HCT116 (cell line): ENCODE results near the gene POLR3F. TPM values are rescaled to one million over a fixed set of nuclear protein-coding genes. Genes with fewer than 3 reads are reported as not detected.
"Not testable (repeated sequence)": the region's sequence is repeated elsewhere in the genome, so short reads cannot be mapped to it uniquely, and the experiment has no call there.

ENCODE experiments used
- ATAC-seq: fragments of 200-7000 bp; cut with Tn5 transposase; 2 replicates; pipeline ENCODE4 v1.9.1; 2020; ENCODE audit warnings: mild to moderate bottlenecking, moderate library complexity
- BruUV-seq: library from RNA; stranded (reverse); fragments of 400-500 nt; replicated peaks from 2 replicates; lab custom pipeline; 2021; lab: Mats Ljungman, UMichigan
- CTCF ChIA-PET: fragments of 300-600 bp; sonication (Branson Sonifier 250); formaldehyde crosslinking; loops from one replicate; lab custom pipeline; 2021; ENCODE audit warnings: antibody characterized with exemption; lab: Charles Lee
- POLR2A ChIA-PET: fragments of 300-600, 350-600 bp; sonication (Branson Sonifier 250); formaldehyde crosslinking; loops from one replicate; lab custom pipeline; 2021; ENCODE audit warnings: antibody characterized with exemption; lab: Charles Lee
- RAD21 ChIA-PET, 2 experiments: fragments of 300-600 bp; sonication (Branson Sonifier 250); formaldehyde crosslinking; loops; one replicate each; lab custom pipeline; 2023; ENCODE audit warnings: low total read pairs in 2 of 2; ENCODE audit not compliant: uncharacterized antibody in 2 of 2, unreplicated experiment in 2 of 2, low non-redundant PET in 1 of 2; lab: Charles Lee
- DNase-seq: peaks from one replicate; pipeline ENCODE4 v3.0.0-alpha.2; 2010; ENCODE audit warnings: low read depth, low spot score
- H2AFZ ChIP-seq: fragments of 200-600 bp; shearing (Covaris generic), sonication (generic); 2 replicates; pipeline ENCODE4 v1.6.1; 2017; ENCODE audit warnings: low read depth, mixed run types, mixed read lengths, antibody characterized with exemption, low read length; ENCODE audit not compliant: poor library complexity, severe bottlenecking
- H3K27ac ChIP-seq: 2 replicates; pipeline ENCODE4 v1.5.1; 2012; ENCODE audit warnings: low read depth, low read length
- H3K27me3 ChIP-seq: fragments of 200-600 bp; sonication (generic); 2 replicates; pipeline ENCODE4 v1.6.1; 2016; ENCODE audit warnings: mixed run types, low read length, mixed read lengths; ENCODE audit not compliant: insufficient read depth
- H3K36me3 ChIP-seq, 2 experiments: fragments of 200-500 bp in 1 of 2; fragments of 200-600 bp in 1 of 2; sonication (Bioruptor generic) in 1 of 2; sonication (generic) in 1 of 2; 2 replicates each; pipeline versions ENCODE4 v1.5.1 to v1.6.1; 2014 to 2016; ENCODE audit warnings: low read length in 2 of 2, inconsistent platforms in 1 of 2, mixed read lengths in 1 of 2, mixed run types in 1 of 2; ENCODE audit not compliant: insufficient read depth in 2 of 2, control insufficient read depth in 1 of 2
- H3K4me1 ChIP-seq, 2 experiments: fragments of 200-600 bp in 1 of 2; sonication (generic) in 1 of 2; 2 replicates each; pipeline versions ENCODE4 v1.5.1 to v1.6.1; 2012 to 2017; ENCODE audit warnings: low read length in 2 of 2, inconsistent platforms in 1 of 2, mild to moderate bottlenecking in 1 of 2, mixed read lengths in 1 of 2, mixed run types in 1 of 2, moderate library complexity in 1 of 2; ENCODE audit not compliant: insufficient read depth in 2 of 2, control insufficient read depth in 1 of 2
- H3K4me2 ChIP-seq: fragments of 200-600 bp; sonication (generic); 2 replicates; pipeline ENCODE4 v1.6.1; 2017; ENCODE audit warnings: mixed run types, low read length, mixed read lengths
- H3K4me3 ChIP-seq, 2 experiments: fragments of 200-600 bp in 1 of 2; sonication (generic) in 1 of 2; replicated peaks in 1 of 2; 2 replicates each; pipeline ENCODE4 v1.5.1; 2011 to 2016; ENCODE audit warnings: low read length in 2 of 2, control low read depth in 1 of 2, low read depth in 1 of 2, mild to moderate bottlenecking in 1 of 2, mixed read lengths in 1 of 2, mixed run types in 1 of 2
- H3K79me2 ChIP-seq: fragments of 200-600 bp; sonication (generic); 2 replicates; pipeline ENCODE4 v1.6.1; 2017; ENCODE audit warnings: mild to moderate bottlenecking, mixed run types, low read length, moderate library complexity, mixed read lengths; ENCODE audit not compliant: insufficient read depth
- H3K9ac ChIP-seq: fragments of 200-600 bp; sonication (generic); 2 replicates; pipeline ENCODE4 v1.6.1; 2016; ENCODE audit warnings: low read length, mixed read lengths
- H3K9me2 ChIP-seq: fragments of 200-600 bp; sonication (generic), shearing (Covaris generic); 2 replicates; pipeline ENCODE4 v1.6.1; 2017; ENCODE audit warnings: mixed run types, mild to moderate bottlenecking, moderate library complexity; ENCODE audit not compliant: insufficient read depth
- H3K9me3 ChIP-seq, 2 experiments: fragments of 200-500 bp in 1 of 2; fragments of 200-600 bp in 1 of 2; sonication (Bioruptor generic) in 1 of 2; sonication (generic) in 1 of 2; 2 replicates each; pipeline ENCODE4 v1.6.1; 2014 to 2017; ENCODE audit warnings: low read length in 2 of 2, mixed read lengths in 2 of 2, inconsistent platforms in 1 of 2, low read depth in 1 of 2, mild to moderate bottlenecking in 1 of 2, mixed run types in 1 of 2, moderate library complexity in 1 of 2; ENCODE audit not compliant: control insufficient read depth in 1 of 2, insufficient read depth in 1 of 2
- H4K20me1 ChIP-seq: fragments of 200-600 bp; sonication (generic), shearing (Covaris generic); 2 replicates; pipeline ENCODE4 v1.6.1; 2017; ENCODE audit warnings: mixed run types, mild to moderate bottlenecking, moderate library complexity; ENCODE audit not compliant: insufficient read depth
- CBX3 ChIP-seq: IDR thresholded peaks from 2 replicates; pipeline ENCODE4 v1.6.1; 2012; ENCODE audit warnings: low read depth
- CEBPB ChIP-seq: IDR thresholded peaks from 2 replicates; pipeline ENCODE4 v1.6.1; 2012; ENCODE audit warnings: low read depth
- CTCF ChIP-seq, 3 experiments: fragments of 200-600 bp in 1 of 3; sonication (generic) in 1 of 3; IDR thresholded peaks in 2 of 3; conservative IDR thresholded peaks in 1 of 3; 2 replicates each; pipeline ENCODE4 v1.5.1; 2012 to 2017; ENCODE audit warnings: low read depth in 2 of 3, low read length in 2 of 3, antibody characterized with exemption in 1 of 3, borderline replicate concordance in 1 of 3, control low read depth in 1 of 3, mild to moderate bottlenecking in 1 of 3, mixed read lengths in 1 of 3, mixed run types in 1 of 3, moderate library complexity in 1 of 3; ENCODE audit not compliant: insufficient read depth in 1 of 3
- EGR1 ChIP-seq: IDR thresholded peaks from 2 replicates; pipeline ENCODE4 v1.6.1; 2012; ENCODE audit warnings: low read depth
- POLR2A ChIP-seq: IDR thresholded peaks from 2 replicates; pipeline ENCODE4 v1.7.0; 2011; ENCODE audit warnings: borderline replicate concordance; ENCODE audit not compliant: insufficient read depth, insufficient read length; ENCODE audit errors: extremely low read depth
- POLR2AphosphoS5 ChIP-seq: IDR thresholded peaks from 2 replicates; pipeline ENCODE4 v1.6.1; 2011; ENCODE audit warnings: mild to moderate bottlenecking, low read depth, low read length, moderate library complexity
- REST ChIP-seq: IDR thresholded peaks from 2 replicates; pipeline ENCODE4 v1.6.1; 2012; ENCODE audit warnings: low read depth
- YY1 ChIP-seq: IDR thresholded peaks from 2 replicates; pipeline ENCODE4 v1.6.1; 2011; ENCODE audit warnings: low read length, low read depth, moderate library complexity, mild to moderate bottlenecking; ENCODE audit not compliant: insufficient replicate concordance; ENCODE audit errors: extremely low read depth
- intact Hi-C: fragments of 100-400 bp; cut with micrococcal nuclease; formaldehyde crosslinking; loops from 2 replicates; pipeline ENCODE4 v1.10.0; 2022
- total RNA-seq: library from RNA; stranded (reverse); gene quantifications from one replicate; pipeline ENCODE4 v1.2.1, GENCODE V29; 2021; ENCODE audit not compliant: unreplicated experiment

POLR3F gene
- total RNA-seq, 1 experiment from 2014 or later, result 11.4 TPM

GRCh38 chr20:18522066-18522465 is 54.9 kb downstream of the POLR3F start:
- DNase-seq, H3K9ac ChIP-seq, CTCF ChIA-PET, H2AFZ ChIP-seq, H3K27ac ChIP-seq, ATAC-seq, RAD21 ChIA-PET, H3K79me2 ChIP-seq, H3K4me2 ChIP-seq, POLR2A ChIA-PET, BruUV-seq, H3K9me2 ChIP-seq, intact Hi-C loops, H3K9me3 ChIP-seq, H3K4me3 ChIP-seq, H4K20me1 ChIP-seq, H3K27me3 ChIP-seq: not testable (repeated sequence)
- Histone ChIP-seq H3K4me1 (peaks cover 5 to 16% of the 10 kb centered on the region in 2 experiments; a peak in 3 of 4 replicates), H3K36me3 (peaks cover 15 to 24% of the 10 kb centered on the region in 2 experiments)

GRCh38 chr20:18523066-18523465 is 55.9 kb downstream of the POLR3F start:
- H3K79me2 ChIP-seq, result no peaks in the 10 kb centered on the region
- H3K36me3 ChIP-seq, result peaks cover 21 to 34% of the 10 kb centered on the region in 2 experiments
- intact Hi-C loops, result no loop called here
- no peaks in the 10 kb centered on the region for H3K27me3 ChIP-seq
- H2AFZ ChIP-seq, result no peak overlapping the region
- ChIA-PET CTCF (no interaction called here), POLR2A (no interaction called here), RAD21 (no interaction called here)
- no peak overlapping the region for H3K27ac ChIP-seq
- no peaks in the 10 kb centered on the region for H3K9me2 ChIP-seq
- no peaks in the 10 kb centered on the region for H3K9me3 ChIP-seq
- H3K9ac ChIP-seq, result no peak overlapping the region
- no peak overlapping the region for H3K4me3 ChIP-seq
- DNase-seq, result no peak
- BruUV-seq, result no TSS peak
- no peaks in the 10 kb centered on the region for H4K20me1 ChIP-seq
- no peak overlapping the region for H3K4me2 ChIP-seq
- peaks cover 5 to 16% of the 10 kb centered on the region in 2 experiments; a peak in 3 of 4 replicates for H3K4me1 ChIP-seq
- no peak for ATAC-seq
- TF ChIP-seq YY1, result no peak
- TF ChIP-seq, all 23 proteins: peak for 0

GRCh38 chr20:18524646-18525045 is 57.5 kb downstream of the POLR3F start:
- POLR2A ChIA-PET, result interaction anchor here (0.6 kb wide), 1 partner anchor 9 kb away, joined by 3 read pairs; no protein-coding TSS in a partner anchor
- intact Hi-C loops, result no loop called here
- Histone ChIP-seq H3K27ac (no peak overlapping the region), H3K4me2 (peak overlapping the region; percentile 34), H3K9ac (no peak overlapping the region), H3K4me1 (peaks cover 5 to 16% of the 10 kb centered on the region in 2 experiments; a peak in 3 of 4 replicates), H3K36me3 (peaks cover 34 to 46% of the 10 kb centered on the region in 2 experiments), H2AFZ (no peak overlapping the region), H3K4me3 (no peak overlapping the region), H3K79me2 (no peaks in the 10 kb centered on the region), H3K9me3 (no peaks in the 10 kb centered on the region), H3K9me2 (no peaks in the 10 kb centered on the region), H4K20me1 (no peaks in the 10 kb centered on the region), H3K27me3 (no peaks in the 10 kb centered on the region)
- no TSS peak for BruUV-seq
- CTCF ChIA-PET, result no interaction called here
- ATAC-seq (peak; percentile 54; the same call in 1 of the 2 replicates), DNase-seq (no peak)
- RAD21 ChIA-PET, result no interaction called here
- TF ChIP-seq POLR2AphosphoS5 (no peak), REST (no peak), POLR2A (no peak), CTCF (IDR thresholded peaks at IDR 0.05 in 2 of 3, conservative IDR thresholded peaks at IDR 0.05 in 1 of 3; ENCODE audit: borderline replicate concordance in 1 of 3, insufficient read depth in 1 of 3, low read depth in 2 of 3, low read length in 2 of 3) (no peak), EGR1 (no peak), CEBPB (no peak), CBX3 (no peak)
